Subcutaneous adipose tissue (tissue), 4 donors: ENCODE measurements around the gene LY6G6C. TPM values are rescaled to one million over a fixed set of nuclear protein-coding genes. Genes with fewer than 3 reads are reported as not detected.

Experiments
- CTCF ChIP-seq: fragments of 450-650 bp; IDR thresholded peaks from one replicate; pipeline ENCODE4 v1.5.1; 2016; ENCODE audit warnings: low read depth, mild to moderate bottlenecking, control low read depth, antibody characterized with exemption, moderate library complexity
- total RNA-seq, 4 donors: library from RNA; depleted of rRNA; stranded (reverse); fragments of >200 nt; gene quantifications; one replicate each; pipeline ENCODE4 v1.1.0, GENCODE V29; 2016

The LY6G6C gene
- total RNA-seq, 4 donors from 2014 or later, result not detected

GRCh38 chr6:31740397-31741223 is 19.1 kb upstream of the LY6G6C start:
- no peak for TF ChIP-seq CTCF

- no peak for TF ChIP-seq CTCF
These were observed 18.3 kb upstream of the LY6G6C start, which contains the start of gene MSH5 for GRCh38 chr6:31739639-31740396. TSS of gene MSH5 (plus strand) at chr6:31740005. CDS start at chr6:31740467, 462 bp downstream.

- no peak for TF ChIP-seq CTCF
These were observed 16.7 kb upstream of the LY6G6C start for GRCh38 chr6:31737991-31738979.

- no peak for TF ChIP-seq CTCF
These were observed 15.9 kb upstream of the LY6G6C start for GRCh38 chr6:31737315-31737990.

GRCh38 chr6:31736768-31737314 is 15.3 kb upstream of the LY6G6C start:
- no peak for TF ChIP-seq CTCF

GRCh38 chr6:31736021-31736767 is 14.6 kb upstream of the LY6G6C start, which contains the start of gene CLIC1:
TSS of gene CLIC1 (minus strand) at chr6:31736530. CDS start at chr6:31736300, 230 bp downstream.
- TF ChIP-seq CTCF, result no peak
